T follicular helper cell (primary cell): ENCODE measurements around the gene RPSA.
"Not testable (repeated sequence)": the region's sequence is repeated elsewhere in the genome, so short reads cannot be mapped to it uniquely, and the experiment has no call there.

ENCODE experiments used
- DNase-seq: peaks from one replicate; pipeline ENCODE4 v3.0.0-alpha.2; 2020; ENCODE audit warnings: low read depth

Gene RPSA

GRCh38 chr3:39419742-39420315 lies 13.3 kb downstream of the RPSA start:
- no peak for DNase-seq

- no peak for DNase-seq
Measured at GRCh38 chr3:39420543-39420942, 14.0 kb downstream of the RPSA start.

GRCh38 chr3:39423436-39423970 lies 17.0 kb downstream of the RPSA start:
- no peak for DNase-seq

- DNase-seq = no peak
Measured at GRCh38 chr3:39426312-39426711, 19.8 kb downstream of the RPSA start.

GRCh38 chr3:39427506-39427905 lies 21.0 kb downstream of the RPSA start:
- DNase-seq = no peak

- no peak for DNase-seq
Measured at GRCh38 chr3:39428745-39429201, 22.3 kb downstream of the RPSA start.

- DNase-seq = no peak
Measured at GRCh38 chr3:39429466-39429865, 22.9 kb downstream of the RPSA start.

- no peak for DNase-seq
Measured at GRCh38 chr3:39432342-39432741, 25.8 kb downstream of the RPSA start.

GRCh38 chr3:39433642-39434041 lies 27.1 kb downstream of the RPSA start:
- DNase-seq = no peak

GRCh38 chr3:39434574-39434973 lies 28.1 kb downstream of the RPSA start:
- DNase-seq = no peak

- no peak for DNase-seq
Measured at GRCh38 chr3:39435006-39435748, 28.7 kb downstream of the RPSA start.

- no peak for DNase-seq
Measured at GRCh38 chr3:39438880-39439279, 32.4 kb downstream of the RPSA start.

GRCh38 chr3:39440316-39440715 lies 33.8 kb downstream of the RPSA start:
- DNase-seq = no peak

- DNase-seq = no peak
Measured at GRCh38 chr3:39443530-39443929, 37.0 kb downstream of the RPSA start.

GRCh38 chr3:39445927-39446326 lies 39.4 kb downstream of the RPSA start:
- DNase-seq = no peak

GRCh38 chr3:39446444-39446843 lies 39.9 kb downstream of the RPSA start:
- no peak for DNase-seq

- DNase-seq = peak; percentile 42
Measured at GRCh38 chr3:39447637-39448483, 41.3 kb downstream of the RPSA start.

GRCh38 chr3:39448506-39449233 lies 42.1 kb downstream of the RPSA start:
- no peak for DNase-seq

- no peak for DNase-seq
Measured at GRCh38 chr3:39449796-39450195, 43.3 kb downstream of the RPSA start.

GRCh38 chr3:39453134-39453533 lies 46.6 kb downstream of the RPSA start:
- no peak for DNase-seq

GRCh38 chr3:39453872-39454271 lies 47.4 kb downstream of the RPSA start:
- DNase-seq = not testable (repeated sequence)
